Esophagus muscularis mucosa (tissue), 4 donors: Measurements from ENCODE around the gene ARPIN.
"Not testable (repeated sequence)": the region's sequence is repeated elsewhere in the genome, so short reads cannot be mapped to it uniquely, and the experiment has no call there.

Experiments used
- CTCF ChIP-seq, 3 experiments: fragments of 200-600 bp in 2 of 3; fragments of 450-650 bp in 1 of 3; sonication (generic) in 2 of 3; IDR thresholded peaks; one replicate each; pipeline ENCODE4 v1.5.1; 2017 to 2019; ENCODE audit warnings: antibody characterized with exemption in 3 of 3, mild to moderate bottlenecking in 2 of 3, moderate library complexity in 1 of 3
- EP300 ChIP-seq: sonication (generic); formaldehyde crosslinking; IDR thresholded peaks from one replicate; pipeline ENCODE4 v1.6.1; 2017; ENCODE audit warnings: antibody characterized with exemption
- POLR2A ChIP-seq: fragments of 450-650 bp; IDR thresholded peaks from one replicate; pipeline ENCODE4 v1.6.1; 2017; ENCODE audit warnings: antibody characterized with exemption, moderate library complexity, mild to moderate bottlenecking, low read depth
- POLR2AphosphoS5 ChIP-seq, 2 donors: sonication (generic); formaldehyde crosslinking; IDR thresholded peaks; one replicate each; pipeline ENCODE4 v1.6.1; 2017; ENCODE audit warnings: antibody characterized with exemption in 2 of 2

GRCh38 chr15:89943721-89944120 lies 31.0 kb upstream of the ARPIN start:
- TF ChIP-seq POLR2A; POLR2AphosphoS5 (IDR thresholded peaks at IDR 0.05); CTCF (IDR thresholded peaks at IDR 0.05); EP300: not testable (repeated sequence)
